ENCODE measurements around the gene KDM7A. TPM values are rescaled to one million over a fixed set of nuclear protein-coding genes. Genes with fewer than 3 reads are reported as not detected.

Gene KDM7A
- polyA plus RNA-seq, 1 donor from 2014 or later: 8.2 TPM

GRCh38 chr7:140069298-140069949, 107.4 kb downstream of the KDM7A start:
- H3K27me3 ChIP-seq (ENCODE audit: insufficient read depth, low read depth, low read length): no peaks in the 10 kb centered on the region
- H2AFZ ChIP-seq (ENCODE audit: low read depth, low read length): no peak overlapping the region
- no peaks in the 10 kb centered on the region for H3K79me2 ChIP-seq (replicated peaks; ENCODE audit: insufficient read depth, low read length)
- no peak overlapping the region for H3K4me2 ChIP-seq (ENCODE audit: low read length)
- no peak overlapping the region for H3K9ac ChIP-seq (ENCODE audit: low read length)
- H3K9me2 ChIP-seq (ENCODE audit: insufficient read depth, low read length): no peaks in the 10 kb centered on the region
- H3K36me3 ChIP-seq (ENCODE audit: insufficient read depth, low read length): no peaks in the 10 kb centered on the region
- no peak overlapping the region for H3K27ac ChIP-seq (ENCODE audit: low read length)
- no peak overlapping the region for H3K4me3 ChIP-seq (ENCODE audit: low read length)
- no peaks in the 10 kb centered on the region for H3K9me3 ChIP-seq (ENCODE audit: low read length)
- H4K20me1 ChIP-seq (ENCODE audit: insufficient read depth): no peaks in the 10 kb centered on the region
- TF ChIP-seq RAD21 (conservative IDR thresholded peaks at IDR 0.05) (no peak), MXI1 (conservative IDR thresholded peaks at IDR 0.05; ENCODE audit: poor library complexity, severe bottlenecking) (no peak)
- no peaks in the 10 kb centered on the region for H3F3A ChIP-seq (ENCODE audit: insufficient read depth, low read length, poor library complexity, severe bottlenecking)

- peaks cover 11% of the 10 kb centered on the region for H3K27me3 ChIP-seq (ENCODE audit: insufficient read depth, low read depth, low read length)
- no peak overlapping the region for H3K27ac ChIP-seq (ENCODE audit: low read length)
- H2AFZ ChIP-seq (ENCODE audit: low read depth, low read length): no peak overlapping the region
- no peaks in the 10 kb centered on the region for H3K36me3 ChIP-seq (ENCODE audit: insufficient read depth, low read length)
- H3K4me2 ChIP-seq (ENCODE audit: low read length): no peak overlapping the region
- no peak overlapping the region for H3K4me3 ChIP-seq (ENCODE audit: low read length)
- peaks cover 3% of the 10 kb centered on the region for H3K9me3 ChIP-seq (ENCODE audit: low read length)
- H3F3A ChIP-seq (ENCODE audit: insufficient read depth, low read length, poor library complexity, severe bottlenecking): no peaks in the 10 kb centered on the region
- no peaks in the 10 kb centered on the region for H3K79me2 ChIP-seq (replicated peaks; ENCODE audit: insufficient read depth, low read length)
- TF ChIP-seq MXI1 (conservative IDR thresholded peaks at IDR 0.05; ENCODE audit: poor library complexity, severe bottlenecking) (no peak), RAD21 (conservative IDR thresholded peaks at IDR 0.05) (no peak), EP300 (conservative IDR thresholded peaks at IDR 0.05; ENCODE audit: poor library complexity, severe bottlenecking) (no peak), TAF1 (IDR thresholded peaks at IDR 0.05; ENCODE audit: low read depth) (no peak), EZH2 (IDR thresholded peaks at IDR 0.05; ENCODE audit: borderline replicate concordance, insufficient read depth, low read length, poor library complexity, severe bottlenecking) (no peak), SMC3 (conservative IDR thresholded peaks at IDR 0.05; ENCODE audit: poor library complexity) (no peak), POLR2AphosphoS5 (IDR thresholded peaks at IDR 0.05) (no peak)
- TF ChIP-seq, protein P1, sequence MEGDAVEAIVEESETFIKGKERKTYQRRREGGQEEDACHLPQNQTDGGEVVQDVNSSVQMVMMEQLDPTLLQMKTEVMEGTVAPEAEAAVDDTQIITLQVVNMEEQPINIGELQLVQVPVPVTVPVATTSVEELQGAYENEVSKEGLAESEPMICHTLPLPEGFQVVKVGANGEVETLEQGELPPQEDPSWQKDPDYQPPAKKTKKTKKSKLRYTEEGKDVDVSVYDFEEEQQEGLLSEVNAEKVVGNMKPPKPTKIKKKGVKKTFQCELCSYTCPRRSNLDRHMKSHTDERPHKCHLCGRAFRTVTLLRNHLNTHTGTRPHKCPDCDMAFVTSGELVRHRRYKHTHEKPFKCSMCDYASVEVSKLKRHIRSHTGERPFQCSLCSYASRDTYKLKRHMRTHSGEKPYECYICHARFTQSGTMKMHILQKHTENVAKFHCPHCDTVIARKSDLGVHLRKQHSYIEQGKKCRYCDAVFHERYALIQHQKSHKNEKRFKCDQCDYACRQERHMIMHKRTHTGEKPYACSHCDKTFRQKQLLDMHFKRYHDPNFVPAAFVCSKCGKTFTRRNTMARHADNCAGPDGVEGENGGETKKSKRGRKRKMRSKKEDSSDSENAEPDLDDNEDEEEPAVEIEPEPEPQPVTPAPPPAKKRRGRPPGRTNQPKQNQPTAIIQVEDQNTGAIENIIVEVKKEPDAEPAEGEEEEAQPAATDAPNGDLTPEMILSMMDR (IDR thresholded peaks at IDR 0.05; ENCODE audit: poor library complexity, severe bottlenecking): no peak
- TF ChIP-seq, protein P2, sequence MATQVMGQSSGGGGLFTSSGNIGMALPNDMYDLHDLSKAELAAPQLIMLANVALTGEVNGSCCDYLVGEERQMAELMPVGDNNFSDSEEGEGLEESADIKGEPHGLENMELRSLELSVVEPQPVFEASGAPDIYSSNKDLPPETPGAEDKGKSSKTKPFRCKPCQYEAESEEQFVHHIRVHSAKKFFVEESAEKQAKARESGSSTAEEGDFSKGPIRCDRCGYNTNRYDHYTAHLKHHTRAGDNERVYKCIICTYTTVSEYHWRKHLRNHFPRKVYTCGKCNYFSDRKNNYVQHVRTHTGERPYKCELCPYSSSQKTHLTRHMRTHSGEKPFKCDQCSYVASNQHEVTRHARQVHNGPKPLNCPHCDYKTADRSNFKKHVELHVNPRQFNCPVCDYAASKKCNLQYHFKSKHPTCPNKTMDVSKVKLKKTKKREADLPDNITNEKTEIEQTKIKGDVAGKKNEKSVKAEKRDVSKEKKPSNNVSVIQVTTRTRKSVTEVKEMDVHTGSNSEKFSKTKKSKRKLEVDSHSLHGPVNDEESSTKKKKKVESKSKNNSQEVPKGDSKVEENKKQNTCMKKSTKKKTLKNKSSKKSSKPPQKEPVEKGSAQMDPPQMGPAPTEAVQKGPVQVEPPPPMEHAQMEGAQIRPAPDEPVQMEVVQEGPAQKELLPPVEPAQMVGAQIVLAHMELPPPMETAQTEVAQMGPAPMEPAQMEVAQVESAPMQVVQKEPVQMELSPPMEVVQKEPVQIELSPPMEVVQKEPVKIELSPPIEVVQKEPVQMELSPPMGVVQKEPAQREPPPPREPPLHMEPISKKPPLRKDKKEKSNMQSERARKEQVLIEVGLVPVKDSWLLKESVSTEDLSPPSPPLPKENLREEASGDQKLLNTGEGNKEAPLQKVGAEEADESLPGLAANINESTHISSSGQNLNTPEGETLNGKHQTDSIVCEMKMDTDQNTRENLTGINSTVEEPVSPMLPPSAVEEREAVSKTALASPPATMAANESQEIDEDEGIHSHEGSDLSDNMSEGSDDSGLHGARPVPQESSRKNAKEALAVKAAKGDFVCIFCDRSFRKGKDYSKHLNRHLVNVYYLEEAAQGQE (IDR thresholded peaks at IDR 0.05; ENCODE audit: borderline replicate concordance): no peak
- no peaks in the 10 kb centered on the region for H3K9me2 ChIP-seq (ENCODE audit: insufficient read depth, low read length)
- H3K9ac ChIP-seq (ENCODE audit: low read length): no peak overlapping the region
- no peaks in the 10 kb centered on the region for H4K20me1 ChIP-seq (ENCODE audit: insufficient read depth)
These were observed 108.8 kb downstream of the KDM7A start for GRCh38 chr7:140068033-140068432.

Measured in neural cell (in vitro differentiated cells).